ENCODE results near the gene ZNF724.
A peak's percentile ranks its signal among the peaks of the same experiment; 100 is the strongest.

Gene ZNF724

DNA sequence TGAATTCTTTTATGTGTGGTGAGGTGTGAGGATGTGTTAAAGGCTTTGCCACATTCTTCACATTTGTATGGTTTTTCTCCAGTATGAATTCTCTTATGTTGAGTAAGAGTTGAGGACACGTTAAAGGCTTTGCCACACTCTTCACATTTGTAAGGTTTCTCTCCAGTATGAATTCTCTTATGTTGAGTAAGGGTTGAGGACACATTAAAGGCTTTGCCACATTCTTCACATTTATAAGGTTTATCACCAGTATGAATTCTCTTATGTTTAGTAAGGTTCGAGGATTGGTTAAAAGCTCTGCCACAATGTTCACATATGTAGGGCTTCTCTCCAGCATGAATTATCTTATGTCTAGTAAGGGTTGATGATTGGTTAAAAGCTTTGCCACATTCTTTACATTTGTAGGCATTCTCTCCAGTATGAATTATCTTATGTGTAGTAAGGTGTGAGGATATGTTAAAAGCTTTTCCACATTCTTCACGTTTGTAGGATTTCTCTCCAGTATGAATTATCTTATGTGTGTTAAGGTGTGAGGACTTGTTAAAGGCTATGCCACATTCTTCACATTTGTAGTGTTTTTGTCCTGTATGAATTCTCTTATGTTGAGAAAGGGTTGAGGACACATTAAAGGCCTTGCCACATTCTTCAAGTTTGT lies 27.1 kb downstream of the ZNF724 start:
- DNase-seq, result no peak

DNA sequence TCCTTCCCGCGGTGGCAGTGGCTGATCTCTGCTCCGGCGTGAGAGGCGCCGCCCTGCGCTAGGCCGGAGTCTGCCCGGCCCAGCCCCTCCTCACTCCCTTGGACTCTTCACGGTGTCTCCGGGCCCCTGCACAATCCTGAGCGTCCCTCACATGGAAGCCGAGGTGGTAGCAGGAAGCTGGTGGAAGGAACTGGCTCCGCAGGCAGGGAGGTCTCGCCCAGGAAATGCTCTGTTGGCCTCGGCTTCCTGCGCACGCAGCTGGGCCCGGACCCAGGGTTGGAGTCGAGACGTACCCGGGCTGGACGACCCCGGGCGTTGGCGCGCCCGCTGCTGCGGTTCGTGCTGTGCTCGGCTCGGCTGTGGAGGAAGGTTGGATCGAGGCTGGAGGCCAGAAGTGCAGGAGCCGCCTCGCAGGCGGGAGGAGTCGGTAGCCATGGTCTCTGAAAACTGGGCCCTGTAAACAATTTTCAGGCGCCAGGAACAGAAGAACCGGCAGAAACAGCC lies 46.3 kb downstream of the ZNF724 start:
- peak; percentile 17 for DNase-seq

DNA sequence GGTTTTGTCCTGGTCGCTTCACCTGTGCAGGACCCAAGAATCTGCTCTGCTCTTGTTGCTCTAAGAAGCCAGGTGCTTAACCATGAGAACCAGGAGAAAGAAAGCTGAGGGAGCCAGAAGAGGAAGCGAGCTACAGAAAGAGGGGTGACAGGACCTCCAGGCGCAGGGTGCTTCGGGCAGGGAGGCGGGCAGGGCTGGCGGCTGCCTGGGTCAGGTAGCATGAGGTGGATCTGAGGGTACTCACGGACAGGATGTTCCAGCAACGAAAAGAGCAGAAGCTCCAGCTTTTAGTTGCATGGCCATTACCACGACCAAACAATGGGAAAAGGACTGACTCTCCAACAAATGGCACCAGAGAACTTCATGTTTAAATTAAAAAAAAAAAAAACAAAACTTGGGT lies 59.9 kb downstream of the ZNF724 start:
- DNase-seq, result no peak

DNA sequence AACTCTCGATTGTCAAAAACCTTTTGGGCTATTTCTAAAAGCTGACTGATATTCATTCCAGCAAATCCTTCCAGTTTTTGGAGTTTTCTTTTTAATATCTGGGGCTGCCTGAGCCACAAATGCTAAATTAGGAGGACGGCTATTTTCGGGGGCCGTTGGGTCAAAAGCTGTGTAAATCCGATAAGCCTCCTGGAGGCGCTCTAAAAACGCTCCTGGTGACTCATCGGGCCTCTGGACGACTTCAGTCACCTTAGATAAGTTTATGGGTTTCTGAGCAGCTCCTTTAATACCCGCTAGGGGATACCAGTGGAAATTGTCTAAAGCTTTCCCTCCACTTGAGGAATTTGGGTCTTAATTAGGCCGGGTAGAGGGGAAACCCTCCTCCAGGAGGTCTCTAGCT lies 66.9 kb downstream of the ZNF724 start:
- DNase-seq, result no peak

Data from femur (tissue), 1 donor.